ENCODE measurements around the gene PSTPIP2. TPM values are rescaled to one million over a fixed set of nuclear protein-coding genes. Genes with fewer than 3 reads are reported as not detected.
"Not testable (repeated sequence)": the region's sequence is repeated elsewhere in the genome, so short reads cannot be mapped to it uniquely, and the experiment has no call there.

Gene PSTPIP2
- total RNA-seq, 1 donor from 2014 or later, result 0.20 TPM

DNA sequence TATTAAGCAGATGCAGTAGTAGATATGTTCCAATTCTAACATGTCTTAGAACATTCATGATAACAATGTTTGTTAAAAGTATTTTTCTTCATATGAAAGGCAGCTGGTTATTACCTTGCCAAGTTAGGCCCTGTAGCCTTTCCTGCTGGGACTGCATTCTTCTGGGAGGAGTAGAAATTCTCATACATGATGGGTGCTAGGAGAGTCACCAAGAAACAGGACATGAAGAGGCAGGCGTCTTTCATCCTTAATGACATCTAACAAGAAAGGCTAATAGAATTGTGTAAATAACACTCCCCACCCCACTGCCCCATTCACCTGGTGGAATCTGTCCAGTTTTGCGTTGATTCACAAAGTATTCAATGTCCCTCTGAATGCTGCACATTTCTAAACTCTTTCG is 80.3 kb downstream of the PSTPIP2 start:
- DNase-seq (ENCODE audit: low read depth in 2 of 2), result no peak

DNA sequence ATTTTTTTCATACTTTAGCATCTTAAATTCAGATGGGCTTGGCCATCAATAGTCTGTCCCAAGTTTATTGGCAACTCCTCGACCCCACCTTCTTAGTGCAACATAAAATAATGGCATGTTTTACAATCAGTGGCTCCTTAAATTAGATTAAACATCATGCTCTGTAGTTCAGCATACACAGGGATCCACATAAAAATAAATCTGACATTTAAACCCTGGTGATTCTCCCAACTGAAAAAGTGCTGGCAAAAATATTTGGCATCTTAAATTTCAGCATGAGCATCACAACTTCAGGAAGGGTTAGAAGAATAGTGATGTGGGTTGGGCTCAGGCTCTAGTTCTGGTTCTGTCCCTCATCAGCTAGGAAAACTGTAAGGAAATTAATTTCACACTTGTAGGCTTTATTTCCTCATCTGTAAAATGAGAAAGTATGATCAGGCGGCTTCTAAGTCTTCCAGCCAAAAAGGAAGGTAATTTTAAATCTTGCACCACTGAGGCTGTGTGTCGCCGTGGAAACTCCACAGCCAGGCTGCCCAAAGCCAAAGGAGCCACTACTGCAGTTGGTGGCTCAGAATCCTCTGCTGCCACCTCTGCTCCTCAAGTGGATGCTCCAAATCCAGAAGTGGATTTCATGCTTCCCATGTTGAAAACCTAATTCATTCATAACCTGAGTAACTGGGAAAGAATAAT is 87.4 kb downstream of the PSTPIP2 start:
- DNase-seq (ENCODE audit: low read depth in 2 of 2), result no peak

DNA sequence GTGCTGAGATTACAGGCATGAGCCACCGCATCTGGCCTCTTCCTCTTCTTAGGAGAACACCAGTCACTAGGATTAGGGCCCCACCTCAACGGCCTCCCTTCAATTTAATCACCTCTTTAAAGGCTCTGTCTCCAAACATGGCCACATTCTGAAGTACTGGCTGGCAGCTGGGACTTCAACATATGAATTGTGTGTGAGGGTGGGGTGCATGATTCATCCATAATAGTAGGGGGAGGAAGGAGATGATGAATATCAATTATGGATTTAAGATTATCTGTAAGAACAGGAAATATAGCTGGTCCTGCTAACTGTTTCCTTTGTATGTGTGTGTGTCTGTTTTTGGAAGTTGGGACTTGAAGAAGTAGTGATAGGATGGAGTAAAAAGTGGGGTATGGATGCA is 90.2 kb downstream of the PSTPIP2 start:
- no peak for DNase-seq (ENCODE audit: low read depth in 2 of 2)

DNA sequence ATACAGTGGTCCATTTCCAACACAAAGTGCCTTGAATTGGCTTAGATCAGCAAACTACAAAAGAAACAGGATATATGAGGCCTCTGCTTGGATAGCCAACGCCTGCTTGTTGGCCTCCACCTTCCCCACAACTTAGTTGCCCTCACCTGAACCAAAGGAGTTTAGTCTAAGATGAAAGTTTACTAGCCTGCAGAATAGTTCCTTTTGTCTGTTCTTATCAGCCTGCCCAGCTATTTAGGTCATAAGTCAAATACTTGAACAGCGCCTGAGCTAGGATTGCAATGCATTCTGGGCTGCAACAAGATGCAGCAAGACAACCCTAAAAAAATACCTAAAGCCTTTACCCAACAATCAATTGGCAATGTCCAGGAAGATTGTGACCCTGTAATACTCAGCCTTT is 91.8 kb downstream of the PSTPIP2 start:
- DNase-seq (ENCODE audit: low read depth in 2 of 2), result no peak

DNA sequence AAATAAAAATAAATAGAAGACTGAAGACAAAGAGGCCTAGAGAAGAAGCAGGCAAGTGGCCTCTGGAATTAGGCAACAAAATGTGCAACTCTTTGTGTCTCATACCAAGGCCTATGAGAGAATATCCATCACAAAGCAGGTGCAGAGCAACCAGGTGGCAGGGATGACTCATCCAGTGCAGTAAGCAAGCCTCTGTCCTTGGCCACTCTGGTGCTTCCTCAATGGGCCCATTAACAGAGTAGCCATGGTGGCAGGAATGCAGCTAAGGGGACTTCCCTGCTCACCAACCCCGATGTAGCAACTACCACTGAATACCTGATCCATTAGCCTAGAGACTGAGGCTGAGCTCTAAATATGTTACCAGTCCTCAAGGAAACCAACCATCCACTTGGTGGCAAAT is 94.0 kb downstream of the PSTPIP2 start:
- DNase-seq (ENCODE audit: low read depth in 2 of 2), result no peak

DNA sequence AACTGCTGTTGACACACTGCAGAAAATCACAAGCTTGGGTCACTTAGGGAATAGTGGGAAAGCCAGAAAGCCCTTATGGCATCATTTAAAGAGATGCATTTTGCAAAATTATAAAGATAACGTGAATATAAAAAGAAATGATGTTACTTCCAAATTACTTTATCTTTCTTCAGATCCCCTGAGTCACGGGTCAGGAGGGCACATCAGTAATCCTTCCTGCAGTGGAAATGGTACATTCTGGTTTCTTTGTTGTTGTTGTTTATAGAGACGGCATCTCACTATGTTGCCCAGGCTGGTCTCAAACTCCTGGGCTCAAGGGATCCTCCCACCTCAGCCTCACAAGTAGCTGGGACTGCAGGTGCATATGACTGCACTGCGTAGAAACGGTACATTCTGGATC is 95.1 kb downstream of the PSTPIP2 start:
- peak in 1 of 2 donors; percentile 54 for DNase-seq (ENCODE audit: low read depth in 2 of 2)

DNA sequence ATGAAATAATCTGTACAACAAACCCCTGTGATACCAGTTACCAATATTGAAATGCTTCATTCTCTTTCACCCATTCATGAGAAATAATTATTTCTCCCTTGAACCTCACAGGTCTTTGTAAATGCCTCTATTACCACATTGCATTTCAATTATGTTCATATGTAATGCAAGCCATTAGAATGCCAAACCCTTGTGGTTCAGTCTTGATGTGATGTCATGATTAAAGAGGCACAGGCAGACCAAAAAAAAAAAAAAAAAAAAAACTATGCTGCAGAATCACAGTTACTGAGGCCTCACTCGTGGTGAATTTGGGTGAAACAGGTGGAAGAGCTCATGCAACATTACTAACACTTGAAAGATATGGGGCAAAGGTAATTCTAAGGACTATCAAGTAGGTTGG is 95.5 kb downstream of the PSTPIP2 start:
- DNase-seq (ENCODE audit: low read depth in 2 of 2), result no peak

DNA sequence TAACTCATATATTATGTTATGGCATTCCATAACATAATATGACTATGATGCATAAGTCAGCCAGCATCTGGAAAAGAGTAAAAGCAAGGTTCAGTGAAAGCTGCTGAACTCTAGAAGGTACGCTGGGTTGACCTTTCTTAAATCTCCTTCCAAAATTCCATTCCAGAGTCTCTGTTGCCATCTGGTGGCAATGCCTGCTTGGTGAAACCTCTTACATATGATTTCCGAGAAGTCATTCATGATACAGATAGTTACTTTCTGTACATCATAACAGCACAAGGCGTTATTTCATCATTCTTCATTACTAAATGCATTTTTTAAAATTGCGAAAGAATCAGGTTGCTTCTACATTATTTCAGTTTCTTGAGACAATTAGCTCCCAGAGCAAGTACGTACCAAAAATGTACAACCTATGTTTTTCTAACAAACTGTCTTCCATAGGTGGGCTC is 97.9 kb downstream of the PSTPIP2 start:
- DNase-seq (ENCODE audit: low read depth in 2 of 2), result peak; percentile 75 to 76

DNA sequence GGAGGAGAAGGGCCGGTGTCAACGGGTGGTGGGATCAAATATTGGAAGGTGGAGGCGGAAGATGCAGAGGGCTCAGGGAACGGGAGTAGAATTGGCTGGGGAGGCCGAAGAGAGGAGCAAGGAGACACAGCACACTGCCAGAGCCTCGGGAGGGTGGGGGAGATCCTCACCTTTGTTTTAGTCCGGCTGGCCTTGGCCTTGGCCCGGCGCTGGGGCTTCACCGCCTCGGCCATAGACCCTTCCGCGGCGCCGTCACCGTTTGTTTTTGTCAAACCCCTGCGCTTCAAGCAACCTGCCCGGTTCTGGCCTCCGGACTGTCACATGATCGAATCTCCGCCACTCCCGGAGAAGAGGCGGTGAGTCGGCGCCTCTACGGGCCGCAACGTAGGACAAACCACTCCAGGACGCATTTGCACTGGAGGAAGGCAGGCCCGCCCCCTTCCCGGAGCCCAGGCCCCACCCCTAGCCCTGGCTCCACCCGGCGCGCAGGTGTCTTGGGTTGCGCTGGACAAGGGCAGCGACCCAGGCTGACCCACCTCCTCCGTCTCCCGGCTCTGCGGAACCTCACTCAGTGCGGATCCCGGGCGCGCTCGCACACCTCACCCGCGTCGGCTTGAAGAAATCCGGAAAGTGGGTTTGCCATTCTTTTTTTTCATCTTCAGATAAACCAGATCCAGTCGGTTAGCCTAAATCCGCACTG is 104.9 kb downstream of the PSTPIP2 start, which contains the start of gene EPG5:
Gene EPG5 (minus strand): TSS at position 323 of the 700 bp plus-strand sequence. CDS start 90 bp downstream, at position 233.
- peak; percentile 96 for DNase-seq (ENCODE audit: low read depth in 2 of 2)

DNA sequence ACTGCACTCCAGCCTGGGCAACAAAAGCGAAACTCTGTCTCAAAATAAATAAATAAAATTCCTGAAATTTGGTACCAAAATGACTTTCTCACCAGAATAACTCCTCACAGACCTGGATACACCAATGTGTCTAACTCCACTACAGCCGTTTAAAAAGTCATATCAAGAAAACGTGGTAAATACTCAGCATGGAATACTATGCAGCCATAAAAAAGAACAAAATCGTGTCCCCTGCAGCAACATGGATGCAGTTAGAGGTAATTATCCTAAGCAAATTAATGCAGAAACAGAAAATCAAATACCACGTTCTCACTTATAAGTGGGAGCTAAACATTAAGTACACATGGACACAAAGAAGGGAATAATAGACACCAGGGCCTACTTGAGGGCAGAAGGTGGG is 107.1 kb downstream of the PSTPIP2 start:
- not testable (repeated sequence) for DNase-seq (ENCODE audit: low read depth in 2 of 2)

DNA sequence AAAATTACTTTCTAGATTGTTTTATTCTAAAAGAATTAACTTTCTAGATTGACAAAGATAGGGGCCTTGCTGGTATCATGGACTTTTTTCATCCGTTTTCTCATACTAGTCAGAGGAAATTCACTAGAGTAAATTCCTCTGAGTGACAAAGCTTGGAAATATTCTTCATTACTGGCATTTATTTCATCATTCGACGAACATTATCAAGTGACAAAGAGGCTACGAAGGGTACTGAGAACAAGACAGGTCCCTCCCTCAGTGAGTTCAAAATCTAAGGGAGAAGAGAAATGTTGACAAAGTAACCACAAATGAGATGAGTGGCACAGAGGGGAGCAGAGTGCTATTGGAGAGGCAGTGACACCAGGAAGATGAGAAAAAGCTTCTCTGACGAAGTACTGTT is 109.2 kb downstream of the PSTPIP2 start:
- DNase-seq (ENCODE audit: low read depth in 2 of 2), result peak in 1 of 2 donors; percentile 9

DNA sequence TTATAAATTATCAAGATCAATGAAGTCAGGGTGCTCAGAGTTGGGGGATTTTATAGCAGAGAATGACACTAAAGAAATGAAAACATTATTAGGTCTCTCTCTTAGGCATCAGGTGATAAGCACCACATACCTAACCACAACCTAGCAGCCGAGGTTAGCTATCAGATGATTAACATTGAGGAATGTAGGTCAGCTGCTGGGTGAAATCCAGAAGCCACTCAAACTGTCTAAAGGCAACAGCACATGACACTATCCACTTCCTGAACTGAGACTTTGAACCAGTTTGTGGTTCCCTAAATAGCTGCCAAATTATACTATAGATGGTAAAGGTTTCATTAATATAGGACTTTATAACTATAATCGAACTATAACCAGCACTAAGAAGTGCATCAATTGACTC is 109.6 kb downstream of the PSTPIP2 start:
- DNase-seq (ENCODE audit: low read depth in 2 of 2), result peak; percentile 42 to 44

DNA sequence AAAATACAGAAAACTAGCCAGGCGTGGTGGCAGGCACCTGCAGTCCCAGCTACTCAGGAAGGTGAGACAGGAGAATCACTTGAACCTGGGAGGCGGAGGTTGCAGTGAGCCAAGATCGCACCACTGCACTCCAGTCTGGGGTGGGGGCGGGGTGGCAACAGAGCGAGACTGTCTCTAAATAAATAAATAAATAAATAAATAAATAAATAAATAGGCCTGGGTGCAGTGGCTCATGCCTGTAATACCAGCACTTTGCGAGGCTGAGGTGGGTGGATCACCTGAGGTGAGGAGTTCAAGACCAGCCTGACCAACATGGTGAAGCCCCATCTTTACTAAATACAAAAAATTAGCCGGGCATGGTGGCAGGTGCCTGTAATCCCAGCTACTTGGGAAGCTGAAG is 112.6 kb downstream of the PSTPIP2 start:
- not testable (repeated sequence) for DNase-seq (ENCODE audit: low read depth in 2 of 2)

DNA sequence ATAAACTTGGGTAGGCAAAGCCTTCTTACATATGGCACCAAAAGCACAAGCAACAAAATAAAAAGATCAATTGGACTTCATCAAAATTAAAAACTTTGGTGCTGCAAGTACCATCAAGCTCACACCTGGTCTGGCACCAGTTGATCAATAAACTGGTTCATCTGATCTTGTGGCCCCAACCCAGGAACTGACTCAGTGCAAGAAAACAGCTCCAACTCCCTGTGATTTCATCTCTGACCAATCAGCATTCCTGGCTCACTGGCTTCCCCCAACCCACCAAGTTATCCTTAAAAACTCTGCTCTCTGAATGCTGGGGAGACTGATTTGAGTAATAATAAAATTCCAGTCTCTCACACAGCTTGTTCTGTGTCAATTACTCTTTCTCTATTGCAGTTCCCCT is 113.3 kb downstream of the PSTPIP2 start:
- no peak for DNase-seq (ENCODE audit: low read depth in 2 of 2)

DNA sequence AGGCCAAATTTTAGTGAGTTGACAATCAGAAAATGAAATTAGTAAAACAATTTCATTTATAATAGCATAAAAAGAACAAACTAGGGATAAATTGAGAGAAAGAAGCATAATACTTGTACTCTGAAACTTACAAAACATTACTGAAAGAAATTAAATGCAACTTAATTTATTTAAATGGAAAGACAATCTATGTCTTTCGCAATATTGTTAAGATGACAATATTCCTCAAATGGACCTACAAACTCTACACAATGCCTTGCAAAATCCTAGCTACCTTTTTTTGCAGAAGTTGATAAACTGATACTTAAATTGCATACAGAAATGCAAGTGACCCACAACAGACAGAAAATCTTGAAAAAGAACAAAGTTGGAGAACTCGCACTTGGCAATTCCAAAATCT is 114.0 kb downstream of the PSTPIP2 start:
- no peak for DNase-seq (ENCODE audit: low read depth in 2 of 2)

DNA sequence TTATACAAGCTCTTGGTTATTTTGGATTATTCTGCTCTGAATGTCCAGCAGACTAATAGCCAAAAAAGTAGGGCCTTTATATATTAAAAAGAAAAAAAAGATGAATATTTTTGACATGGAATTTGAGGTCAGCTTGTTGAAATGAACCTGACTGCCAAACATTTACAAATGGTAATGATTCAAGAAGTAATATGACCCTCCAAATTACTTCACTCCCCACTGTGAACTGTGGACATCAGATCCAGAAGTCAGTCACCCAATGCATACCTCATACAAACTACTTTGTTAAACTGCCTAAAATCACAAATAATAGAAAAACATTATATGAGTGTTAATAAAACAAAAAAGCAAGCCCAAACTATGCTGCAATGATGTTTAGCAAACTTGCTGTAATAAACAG is 115.0 kb downstream of the PSTPIP2 start:
- DNase-seq (ENCODE audit: low read depth in 2 of 2), result no peak

DNA sequence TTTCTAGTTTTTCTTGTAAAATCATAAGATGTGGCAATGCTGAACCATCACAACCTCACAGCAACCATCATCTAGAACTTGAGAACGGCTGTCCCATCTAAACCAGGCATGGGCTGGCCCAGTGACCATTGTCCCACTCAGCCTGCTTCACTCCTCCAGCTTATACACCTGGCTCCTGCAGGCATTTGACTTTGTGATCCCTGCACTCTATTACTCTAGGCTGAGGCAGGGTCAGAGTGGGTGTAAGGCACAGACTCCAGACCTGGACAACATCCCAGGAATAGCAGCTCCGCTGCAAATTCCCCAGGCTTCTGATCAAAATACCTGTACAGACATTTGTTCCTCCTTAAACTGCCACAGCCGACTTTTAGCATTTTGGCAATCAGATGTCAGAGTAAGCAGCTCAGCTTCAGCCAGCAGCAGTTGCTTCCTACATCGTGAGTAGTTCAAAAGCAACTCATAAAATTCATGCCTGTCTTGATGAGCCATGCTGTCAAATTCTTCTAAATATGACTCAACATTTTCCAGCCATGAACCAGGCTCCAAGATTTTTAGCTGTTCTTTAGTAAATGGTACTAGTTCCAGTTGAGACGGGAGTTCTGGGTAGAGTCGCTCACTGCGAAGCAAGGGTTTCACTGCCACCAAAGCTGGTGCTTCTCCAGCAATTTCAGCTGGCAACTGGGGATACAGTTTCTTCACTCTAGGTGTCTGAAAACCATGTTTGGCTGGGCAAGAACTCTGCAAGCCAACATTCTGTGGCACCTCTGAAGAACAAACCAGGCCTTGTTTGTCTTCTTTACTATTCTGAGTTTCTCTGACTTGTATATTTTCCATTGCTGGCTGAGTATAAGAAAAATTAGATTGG is 117.8 kb downstream of the PSTPIP2 start:
- DNase-seq (ENCODE audit: low read depth in 2 of 2), result peak in 1 of 2 donors; percentile 67

DNA sequence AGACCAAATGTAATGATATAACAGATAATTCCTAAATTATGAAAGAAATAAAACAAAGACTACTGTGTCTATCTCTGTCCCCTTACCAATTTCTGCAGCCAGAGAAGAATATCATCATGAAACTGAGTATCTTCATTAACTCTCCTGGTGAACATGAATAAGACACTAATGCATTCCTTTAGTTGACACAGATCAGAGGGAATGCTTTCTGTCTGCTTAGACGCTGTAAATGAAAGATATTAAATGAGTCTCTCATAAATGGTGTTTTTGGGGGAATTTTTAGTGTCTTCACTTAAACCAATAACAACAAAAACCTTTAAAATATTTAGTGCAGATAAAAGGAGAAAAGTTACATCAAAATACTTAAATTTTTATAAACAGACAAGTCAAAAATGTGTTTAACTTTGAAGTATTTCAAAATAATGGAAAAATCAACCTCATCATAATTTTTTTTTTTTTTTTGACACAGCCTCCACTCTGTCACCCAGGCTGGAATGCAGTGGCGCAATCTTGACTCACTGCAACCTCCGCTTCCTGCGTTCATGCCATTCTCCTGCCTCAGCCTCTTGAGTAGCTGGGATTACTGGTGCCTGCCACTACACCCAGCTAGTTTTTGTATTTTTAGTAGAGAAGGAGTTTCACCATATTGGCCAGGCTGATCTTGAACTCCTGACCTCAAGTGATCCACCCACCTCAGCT is 120.9 kb downstream of the PSTPIP2 start:
- DNase-seq (ENCODE audit: low read depth in 2 of 2), result peak; percentile 31 to 82

DNA sequence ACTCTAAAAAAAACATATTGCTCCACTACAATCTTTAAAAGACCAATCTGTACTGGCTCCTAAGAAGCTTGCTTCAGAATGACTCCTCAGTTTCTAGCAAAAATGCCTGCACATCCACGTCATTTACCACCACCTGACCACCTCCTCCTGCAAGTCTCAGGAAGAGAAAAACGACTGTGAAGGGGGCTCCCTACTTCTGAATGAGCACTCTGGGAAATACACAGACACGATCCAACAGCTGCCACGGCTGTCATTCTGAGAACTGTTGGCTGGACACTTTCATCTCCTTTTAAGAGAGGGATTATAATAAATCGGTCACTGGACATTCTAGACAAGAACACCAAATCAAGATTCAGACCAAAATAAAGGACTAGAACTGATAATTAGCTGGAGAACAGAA is 126.4 kb downstream of the PSTPIP2 start:
- no peak for DNase-seq (ENCODE audit: low read depth in 2 of 2)

DNA sequence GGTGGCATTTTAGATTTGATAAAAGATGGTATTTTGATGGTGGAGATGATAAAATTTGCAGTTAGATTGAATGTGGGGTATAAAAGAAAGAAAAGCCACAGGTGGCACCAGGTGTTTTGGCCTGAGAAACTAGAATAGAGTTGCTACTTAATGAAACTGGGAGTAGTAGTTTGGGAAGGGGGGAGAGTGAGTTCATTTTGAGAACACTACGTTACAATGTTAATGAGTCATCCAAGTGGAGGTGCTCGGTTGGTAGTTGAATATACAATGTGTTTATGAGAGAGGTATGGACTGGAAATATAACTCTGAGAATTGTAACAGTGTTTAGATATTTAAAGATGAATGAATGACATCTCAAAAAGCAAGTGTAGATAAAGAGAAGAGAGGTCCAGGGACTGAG is 131.3 kb downstream of the PSTPIP2 start:
- no peak for DNase-seq (ENCODE audit: low read depth in 2 of 2)

DNA sequence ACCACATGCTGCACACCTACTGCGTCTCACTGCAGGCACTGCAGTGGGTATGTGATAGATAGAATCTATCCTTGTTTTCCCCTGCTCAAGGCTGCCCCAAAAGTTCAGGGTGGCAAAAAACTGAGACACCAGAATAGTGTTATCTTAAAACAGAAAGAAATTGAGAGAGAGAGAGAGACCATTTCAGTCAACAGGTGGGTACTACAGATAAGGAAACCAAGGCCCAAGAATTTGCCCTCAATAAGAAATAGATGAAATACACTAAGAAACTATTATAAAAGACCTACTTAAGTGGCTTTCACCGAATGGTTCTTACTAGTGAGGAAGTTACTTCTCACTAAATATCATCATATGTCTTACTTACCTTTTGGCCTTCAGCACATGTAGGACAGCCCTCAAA is 132.8 kb downstream of the PSTPIP2 start:
- DNase-seq (ENCODE audit: low read depth in 2 of 2), result no peak

All from lung microvascular endothelial cell (primary cell).